Karpas-422 (cell line): Measurements from ENCODE around the gene CCDC28B. TPM values are rescaled to one million over a fixed set of nuclear protein-coding genes. Genes with fewer than 3 reads are reported as not detected.
A peak's percentile ranks its signal among the peaks of the same experiment; 100 is the strongest.

Experiments
- DNase-seq: peaks from one replicate; pipeline ENCODE4 v3.0.0-alpha.2; 2015
- H2AFZ ChIP-seq: fragments of 200-600 bp; sonication (generic); 2 replicates; pipeline ENCODE4 v1.6.1; 2014; ENCODE audit warnings: antibody characterized with exemption, low read length, mixed read lengths
- H3K27ac ChIP-seq: fragments of 200-600 bp; sonication (generic); 2 replicates; pipeline ENCODE4 v1.5.1; 2014; ENCODE audit warnings: mild to moderate bottlenecking, low read length, moderate library complexity
- H3K27me3 ChIP-seq: fragments of 200-600 bp; sonication (generic); 2 replicates; pipeline ENCODE4 v1.6.1; 2014; ENCODE audit warnings: low read length, mixed read lengths
- H3K36me3 ChIP-seq: fragments of 200-600 bp; sonication (generic); 2 replicates; pipeline ENCODE4 v1.6.1; 2014; ENCODE audit warnings: low read length, mixed read lengths; ENCODE audit not compliant: insufficient read depth
- H3K4me1 ChIP-seq: fragments of 200-600 bp; sonication (generic); 2 replicates; pipeline ENCODE4 v1.6.1; 2014; ENCODE audit warnings: mild to moderate bottlenecking, low read length, mixed read lengths
- H3K4me2 ChIP-seq: fragments of 200-600 bp; sonication (generic); 2 replicates; pipeline ENCODE4 v1.6.1; 2014; ENCODE audit warnings: low read length, low read depth, mild to moderate bottlenecking; ENCODE audit not compliant: poor library complexity, severe bottlenecking
- H3K4me3 ChIP-seq: fragments of 200-600 bp; sonication (generic); 2 replicates; pipeline ENCODE4 v1.5.1; 2014; ENCODE audit warnings: mild to moderate bottlenecking, antibody characterized with exemption, low read length, mixed read lengths
- H3K79me2 ChIP-seq: fragments of 200-600 bp; sonication (generic); 2 replicates; pipeline ENCODE4 v1.6.1; 2014; ENCODE audit warnings: mild to moderate bottlenecking, low read length, mixed read lengths
- H3K9ac ChIP-seq: fragments of 200-600 bp; sonication (generic); 2 replicates; pipeline ENCODE4 v1.6.0; 2014; ENCODE audit warnings: low read length
- H3K9me2 ChIP-seq: fragments of 200-600 bp; sonication (generic), shearing (Covaris generic); replicated peaks from 2 replicates; pipeline ENCODE4 v1.6.0; 2014; ENCODE audit warnings: mild to moderate bottlenecking, low read length, moderate library complexity; ENCODE audit not compliant: insufficient read depth
- H3K9me3 ChIP-seq: fragments of 300-700, 200-600 bp; sonication (generic); 2 replicates; pipeline ENCODE4 v1.6.1; 2014; ENCODE audit warnings: low read length, mixed read lengths
- H4K20me1 ChIP-seq: fragments of 200-600 bp; sonication (generic); 2 replicates; pipeline ENCODE4 v1.6.1; 2014; ENCODE audit warnings: mild to moderate bottlenecking, antibody characterized with exemption, low read length, low read depth; ENCODE audit not compliant: insufficient read depth
- total RNA-seq: library from RNA; depleted of rRNA; stranded (reverse); fragments of >200 nt; shearing (Covaris generic); gene quantifications from 2 replicates; pipeline ENCODE4 v1.2.3, GENCODE V29; 2014; ENCODE audit warnings: low replicate concordance

Gene CCDC28B
- total RNA-seq, 1 experiment from 2014 or later, result 35.9 TPM

DNA sequence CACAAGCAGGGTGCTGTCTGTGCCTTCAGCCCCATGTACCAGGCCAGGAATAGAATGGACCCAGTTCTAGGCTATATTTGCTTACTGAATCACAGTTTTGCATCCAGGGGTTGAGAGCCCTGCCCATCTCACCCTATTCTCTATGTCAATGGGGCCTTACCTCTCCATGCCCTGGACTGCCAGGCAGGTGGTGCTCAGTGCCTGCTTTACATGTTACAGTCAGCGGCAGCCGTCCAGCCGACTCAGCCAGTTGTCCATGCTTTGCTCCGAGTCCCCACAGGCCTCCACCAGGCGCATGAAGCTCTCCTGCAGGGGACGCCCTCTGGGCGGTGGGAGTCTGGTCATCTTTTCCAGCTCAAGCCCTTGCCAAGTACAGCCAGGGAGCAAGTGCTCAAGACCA is 34.4 kb downstream of the CCDC28B start:
- H3K27ac ChIP-seq, result peak overlapping the region; percentile 70
- peaks cover 3% of the 10 kb centered on the region; the same call in 1 of the 2 replicates for H3K36me3 ChIP-seq
- no peaks in the 10 kb centered on the region for H4K20me1 ChIP-seq
- no peak overlapping the region for H2AFZ ChIP-seq
- H3K4me3 ChIP-seq, result peak overlapping the region; percentile 39; the same call in 1 of the 2 replicates
- no peaks in the 10 kb centered on the region for H3K27me3 ChIP-seq
- H3K9ac ChIP-seq, result peak overlapping the region; percentile 48
- H3K4me1 ChIP-seq, result peaks cover 38% of the 10 kb centered on the region
- H3K9me2 ChIP-seq, result no peaks in the 10 kb centered on the region
- peak overlapping the region; percentile 62 for H3K4me2 ChIP-seq
- DNase-seq, result peak; percentile 79
- H3K79me2 ChIP-seq, result no peaks in the 10 kb centered on the region
- no peaks in the 10 kb centered on the region for H3K9me3 ChIP-seq

DNA sequence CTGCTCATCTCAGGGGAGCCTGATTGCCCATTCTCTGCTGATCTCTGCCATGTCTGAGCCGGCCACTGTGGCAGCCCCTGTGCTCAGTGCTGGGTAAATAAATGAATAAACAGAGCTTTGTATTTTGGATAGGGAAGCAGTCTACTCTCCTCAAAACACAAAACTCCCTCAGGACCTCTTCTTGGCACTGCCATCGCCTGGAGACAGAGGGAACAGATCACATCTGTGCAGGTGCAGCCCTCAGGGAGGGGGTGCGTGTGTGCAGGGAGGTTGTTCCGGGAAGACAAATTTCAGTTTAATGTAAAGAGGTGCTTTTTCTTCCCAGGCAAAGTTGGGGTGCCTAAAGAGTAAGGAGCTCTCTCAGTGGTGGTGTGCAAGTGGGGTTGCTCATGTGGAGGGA is 38.9 kb downstream of the CCDC28B start:
- Histone ChIP-seq H3K9ac (0 out of 2 replicates have a peak overlapping the region, but pooled peaks have one; percentile 13), H3K4me1 (peaks cover 42% of the 10 kb centered on the region), H3K27me3 (no peaks in the 10 kb centered on the region), H3K36me3 (no peaks in the 10 kb centered on the region), H3K79me2 (no peaks in the 10 kb centered on the region), H3K4me3 (no peak overlapping the region), H3K27ac (peak overlapping the region; percentile 17; the same call in 1 of the 2 replicates), H3K9me2 (no peaks in the 10 kb centered on the region), H4K20me1 (no peaks in the 10 kb centered on the region), H2AFZ (no peak overlapping the region), H3K4me2 (no peak overlapping the region), H3K9me3 (no peaks in the 10 kb centered on the region)
- DNase-seq, result peak; percentile 40

DNA sequence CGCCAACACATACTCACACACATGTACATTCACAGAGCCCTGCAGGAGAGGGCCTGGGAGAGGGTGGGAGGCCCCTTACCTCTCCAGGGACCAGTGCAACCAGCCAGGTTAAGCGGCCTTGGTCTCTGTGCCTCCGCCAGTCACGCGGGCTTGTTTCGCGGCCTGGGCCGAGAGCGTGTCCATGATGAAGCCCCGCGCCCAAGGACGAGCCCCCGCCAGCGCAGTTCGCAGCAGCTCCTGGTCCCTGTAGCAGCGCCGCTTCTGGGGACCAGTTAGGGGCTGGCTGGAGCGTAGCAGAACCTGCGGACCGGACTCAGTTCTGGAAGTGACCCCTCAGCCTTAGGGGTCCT is 39.4 kb downstream of the CCDC28B start:
- Histone ChIP-seq H3K4me3 (peak overlapping the region; percentile 66; the same call in 1 of the 2 replicates), H3K79me2 (no peaks in the 10 kb centered on the region), H3K9ac (no peak overlapping the region), H3K9me2 (no peaks in the 10 kb centered on the region), H3K27me3 (no peaks in the 10 kb centered on the region), H3K4me1 (peaks cover 38% of the 10 kb centered on the region), H2AFZ (peak overlapping the region; percentile 61; the same call in 1 of the 2 replicates), H3K36me3 (no peaks in the 10 kb centered on the region), H4K20me1 (no peaks in the 10 kb centered on the region), H3K27ac (peak overlapping the region; percentile 65; the same call in 1 of the 2 replicates), H3K4me2 (peak overlapping the region; percentile 87), H3K9me3 (no peaks in the 10 kb centered on the region)
- no peak for DNase-seq

- peak; percentile 81 for DNase-seq
- H3K4me3 ChIP-seq, result peak overlapping the region; percentile 66
- no peaks in the 10 kb centered on the region for H3K79me2 ChIP-seq
- no peaks in the 10 kb centered on the region for H3K9me3 ChIP-seq
- no peaks in the 10 kb centered on the region for H3K27me3 ChIP-seq
- H2AFZ ChIP-seq, result peak overlapping the region; percentile 61
- no peaks in the 10 kb centered on the region for H3K9me2 ChIP-seq
- peaks cover 33% of the 10 kb centered on the region for H3K4me1 ChIP-seq
- H3K36me3 ChIP-seq, result no peaks in the 10 kb centered on the region
- H4K20me1 ChIP-seq, result no peaks in the 10 kb centered on the region
- H3K4me2 ChIP-seq, result peak overlapping the region; percentile 87
- peak overlapping the region; percentile 72 for H3K9ac ChIP-seq
- peak overlapping the region; percentile 65 for H3K27ac ChIP-seq
Measured at GRCh38 chr1:32240140-32240951, 40.0 kb downstream of the CCDC28B start.

GRCh38 chr1:32241001-32241763 is 40.8 kb downstream of the CCDC28B start:
- peak overlapping the region; percentile 61 for H2AFZ ChIP-seq
- H3K27me3 ChIP-seq, result no peaks in the 10 kb centered on the region
- no peaks in the 10 kb centered on the region for H3K9me3 ChIP-seq
- H3K36me3 ChIP-seq, result no peaks in the 10 kb centered on the region
- H3K4me2 ChIP-seq, result peak overlapping the region; percentile 87
- peak; percentile 70 for DNase-seq
- no peaks in the 10 kb centered on the region for H3K79me2 ChIP-seq
- peak overlapping the region; percentile 65 for H3K27ac ChIP-seq
- H3K9me2 ChIP-seq, result no peaks in the 10 kb centered on the region
- peak overlapping the region; percentile 72 for H3K9ac ChIP-seq
- peaks cover 33% of the 10 kb centered on the region for H3K4me1 ChIP-seq
- no peaks in the 10 kb centered on the region for H4K20me1 ChIP-seq
- peak overlapping the region; percentile 66 for H3K4me3 ChIP-seq

DNA sequence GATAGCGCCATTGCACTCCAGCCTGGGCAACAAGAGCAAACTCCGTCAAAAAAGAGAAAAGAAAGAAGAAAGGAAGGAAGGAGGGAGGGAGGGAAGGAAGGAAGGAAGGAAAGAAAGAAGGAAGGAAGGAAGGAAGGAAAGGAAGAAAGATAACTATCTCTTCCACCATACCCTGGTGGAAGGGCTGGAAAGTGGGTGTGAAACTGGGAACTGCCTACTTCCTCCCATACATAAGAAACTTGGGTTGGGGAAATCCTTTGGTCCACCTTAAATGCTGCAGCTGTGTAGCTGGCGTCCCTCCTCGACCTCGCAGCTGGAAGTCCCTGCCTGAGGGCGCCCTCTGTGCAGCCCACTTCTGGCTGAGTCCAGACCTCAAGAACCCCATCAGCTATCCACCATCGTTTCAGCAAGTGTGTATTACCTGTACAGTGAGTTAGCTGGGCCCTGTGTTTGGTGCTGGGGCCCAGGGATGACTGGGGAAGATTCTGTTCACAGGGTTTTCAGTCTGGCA is 42.0 kb downstream of the CCDC28B start:
- peak; percentile 51 for DNase-seq
- H3K9me2 ChIP-seq, result no peaks in the 10 kb centered on the region
- no peak overlapping the region for H3K4me3 ChIP-seq
- no peaks in the 10 kb centered on the region for H3K79me2 ChIP-seq
- H3K27me3 ChIP-seq, result no peaks in the 10 kb centered on the region
- no peaks in the 10 kb centered on the region for H3K36me3 ChIP-seq
- H2AFZ ChIP-seq, result no peak overlapping the region
- H3K9me3 ChIP-seq, result no peaks in the 10 kb centered on the region
- H3K4me1 ChIP-seq, result peaks cover 33% of the 10 kb centered on the region
- H3K4me2 ChIP-seq, result no peak overlapping the region
- H3K9ac ChIP-seq, result no peak overlapping the region
- H4K20me1 ChIP-seq, result no peaks in the 10 kb centered on the region
- no peak overlapping the region for H3K27ac ChIP-seq

- no peaks in the 10 kb centered on the region for H3K36me3 ChIP-seq
- H3K27me3 ChIP-seq, result no peaks in the 10 kb centered on the region
- no peaks in the 10 kb centered on the region for H4K20me1 ChIP-seq
- no peak within 1 kb of the TSS for H2AFZ ChIP-seq
- H3K9me3 ChIP-seq, result no peaks in the 10 kb centered on the region
- H3K9ac ChIP-seq, result no peak within 1 kb of the TSS
- no peak for DNase-seq
- H3K79me2 ChIP-seq, result no peaks in the 10 kb centered on the region
- H3K27ac ChIP-seq, result no peak within 1 kb of the TSS
- no peak within 1 kb of the TSS for H3K4me3 ChIP-seq
- no peaks in the 10 kb centered on the region for H3K9me2 ChIP-seq
- peaks cover 31% of the 10 kb centered on the region for H3K4me1 ChIP-seq
- H3K4me2 ChIP-seq, result no peak within 1 kb of the TSS
Measured at GRCh38 chr1:32246888-32247273, 46.5 kb downstream of the CCDC28B start, which contains the start of gene FAM167B. TSS of gene FAM167B (plus strand) at chr1:32247222. CDS start at chr1:32247422, 200 bp downstream.

- H3K36me3 ChIP-seq, result no peaks in the 10 kb centered on the region
- no peak overlapping the region for H3K4me3 ChIP-seq
- no peak overlapping the region for H3K9ac ChIP-seq
- no peaks in the 10 kb centered on the region for H3K9me2 ChIP-seq
- no peak for DNase-seq
- no peaks in the 10 kb centered on the region for H3K79me2 ChIP-seq
- no peaks in the 10 kb centered on the region for H3K27me3 ChIP-seq
- H3K27ac ChIP-seq, result no peak overlapping the region
- no peak overlapping the region for H3K4me2 ChIP-seq
- H2AFZ ChIP-seq, result no peak overlapping the region
- H3K4me1 ChIP-seq, result peaks cover 34% of the 10 kb centered on the region
- H3K9me3 ChIP-seq, result no peaks in the 10 kb centered on the region
- H4K20me1 ChIP-seq, result no peaks in the 10 kb centered on the region
Measured at GRCh38 chr1:32247452-32247851, 47.1 kb downstream of the CCDC28B start.
